Stimulated activated CD4-positive, alpha-beta T cell treated with anti-CD3 and anti-CD28 coated beads, Interleukin-1b, Interleukin-23, amount 100 ng/mL, for 4 hours (primary cell): ENCODE results near the gene ARHGEF16.

Source experiments
- DNase-seq, 2 donors: peaks; one replicate each; pipeline ENCODE4 v3.0.0-alpha.2; 2020; ENCODE audit warnings: low read depth in 2 of 2

Gene ARHGEF16

DNA sequence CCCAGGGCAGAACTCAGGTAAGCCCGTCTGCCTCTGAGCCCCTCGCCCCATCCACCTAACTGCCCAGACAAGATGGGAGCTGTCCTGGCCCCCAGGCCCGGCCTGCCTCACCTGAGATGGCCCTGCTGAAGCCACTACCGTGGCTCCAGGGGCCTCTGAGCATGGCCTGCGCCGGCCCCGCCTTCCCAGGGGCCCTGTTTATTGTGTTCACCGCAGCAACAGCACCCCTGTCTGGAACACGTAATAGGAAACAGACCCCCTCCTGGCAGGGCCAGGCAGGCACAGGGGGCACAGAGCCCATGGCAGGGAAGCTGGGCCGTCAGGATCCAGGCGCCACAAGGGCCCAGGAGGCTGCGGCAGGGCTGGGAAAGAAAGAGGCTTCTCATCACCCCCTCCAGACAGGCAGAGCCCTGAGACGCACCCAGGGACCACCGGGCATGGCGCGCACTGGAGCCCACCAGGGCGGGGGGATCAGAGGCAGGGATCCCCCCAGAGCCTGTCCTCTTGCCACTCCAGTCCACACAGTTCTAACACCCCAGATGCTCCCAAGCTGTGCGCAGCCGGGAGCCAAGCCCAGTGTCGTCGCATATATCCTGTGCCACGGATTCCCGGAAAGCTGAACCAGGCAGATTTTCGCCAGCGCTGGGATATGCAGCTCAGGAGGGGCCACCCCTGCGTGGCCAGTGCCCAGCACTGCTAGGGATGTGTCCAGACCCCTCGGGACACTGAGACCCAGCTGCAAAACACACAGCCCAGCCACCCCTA lies 62.6 kb downstream of the ARHGEF16 start:
- no peak for DNase-seq

- DNase-seq = peak in 1 of 2 donors; percentile 12
Measured at GRCh38 chr1:3518256-3518655, 63.8 kb downstream of the ARHGEF16 start.

- DNase-seq = no peak
Measured at GRCh38 chr1:3518756-3519155, 64.3 kb downstream of the ARHGEF16 start.

GRCh38 chr1:3519301-3519885 lies 64.9 kb downstream of the ARHGEF16 start:
- DNase-seq = no peak

DNA sequence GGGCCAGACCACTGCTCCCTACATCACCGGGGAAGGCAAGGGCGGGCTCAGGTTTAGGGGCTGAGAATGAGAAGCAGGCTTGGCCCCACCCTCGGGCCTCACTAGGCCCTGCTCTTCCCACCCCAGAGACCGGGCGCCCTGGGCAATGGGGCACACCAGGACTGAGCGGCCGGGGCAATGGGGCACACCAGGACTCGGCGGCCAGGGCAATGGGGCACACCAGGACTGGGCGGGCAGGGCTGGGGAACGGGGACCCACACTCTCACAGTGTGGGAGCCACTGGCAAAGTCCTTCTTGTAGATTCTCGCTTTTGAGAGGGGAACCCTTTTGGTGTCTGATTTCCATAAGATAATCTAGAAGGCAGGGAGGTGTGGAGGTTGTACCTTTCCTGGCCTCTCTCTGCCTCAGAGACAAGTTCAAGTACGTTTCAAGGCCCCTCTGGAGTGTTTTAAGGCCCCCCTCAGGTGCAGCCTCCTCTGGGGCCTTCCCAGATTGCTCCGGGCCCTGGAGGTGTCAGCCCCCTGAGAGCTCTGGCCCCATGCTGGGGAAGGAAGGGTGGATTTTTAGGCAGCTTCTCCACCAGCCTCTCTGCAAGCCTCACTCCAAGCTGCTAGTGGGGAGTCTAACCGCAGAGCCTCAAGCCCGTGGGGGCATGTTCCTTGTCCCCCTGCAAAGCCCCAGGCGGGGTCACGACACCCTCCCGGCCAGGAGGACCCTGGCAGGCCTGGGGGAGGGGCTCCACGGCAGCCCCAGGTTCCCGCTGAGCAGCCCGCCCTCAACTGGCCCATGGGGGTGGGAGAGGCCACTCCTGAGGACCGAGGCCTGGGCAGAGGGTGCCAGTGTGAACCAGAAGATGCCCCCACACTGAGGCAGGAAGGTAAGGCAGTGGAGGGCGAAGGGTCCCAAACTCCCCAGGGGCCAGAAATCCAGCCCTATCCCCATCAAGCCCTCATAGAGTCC lies 66.2 kb downstream of the ARHGEF16 start:
- DNase-seq = no peak

- DNase-seq = no peak
Measured at GRCh38 chr1:3521426-3521825, 67.0 kb downstream of the ARHGEF16 start.

DNA sequence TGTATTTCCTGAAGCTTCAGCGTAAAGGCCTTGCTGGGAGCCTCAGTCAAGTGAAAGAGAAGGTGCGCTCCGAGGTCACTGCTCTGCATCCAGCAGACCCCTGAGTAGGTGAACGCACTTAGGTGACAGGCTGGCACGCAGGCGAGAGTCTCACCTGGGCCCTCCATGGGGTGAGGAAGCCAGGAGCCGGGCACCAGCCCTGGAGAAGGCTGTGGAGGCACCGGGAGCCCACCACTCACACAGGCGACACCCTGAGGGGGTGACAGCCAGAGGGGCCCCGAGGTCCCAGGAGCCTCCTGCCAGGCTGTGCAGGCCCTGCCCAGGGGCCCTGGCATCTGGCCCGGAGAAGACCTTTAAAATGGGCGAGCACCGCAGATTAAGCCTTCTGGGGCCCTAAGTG lies 67.6 kb downstream of the ARHGEF16 start:
- no peak for DNase-seq

GRCh38 chr1:3522564-3523265 lies 68.2 kb downstream of the ARHGEF16 start:
- no peak for DNase-seq

DNA sequence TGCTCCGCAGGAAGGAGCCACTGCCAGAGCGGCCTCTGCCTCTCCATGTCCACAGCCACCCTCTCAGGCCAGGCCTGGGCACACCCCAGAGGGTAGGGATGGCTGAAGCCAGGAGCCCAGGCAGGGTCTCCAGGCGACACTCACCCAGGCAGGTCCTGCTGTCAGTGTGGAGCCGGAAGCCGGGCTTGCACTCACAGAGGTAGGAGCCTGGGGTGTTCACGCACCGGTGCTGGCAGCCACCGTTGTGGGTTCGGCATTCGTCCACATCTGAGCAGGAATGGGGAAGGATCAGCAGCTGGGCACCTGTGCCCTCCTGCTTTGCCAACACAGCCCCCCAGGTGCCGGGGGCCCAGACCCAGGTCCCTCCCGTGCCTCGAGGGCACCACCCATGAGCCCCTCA lies 69.5 kb downstream of the ARHGEF16 start:
- no peak for DNase-seq

DNA sequence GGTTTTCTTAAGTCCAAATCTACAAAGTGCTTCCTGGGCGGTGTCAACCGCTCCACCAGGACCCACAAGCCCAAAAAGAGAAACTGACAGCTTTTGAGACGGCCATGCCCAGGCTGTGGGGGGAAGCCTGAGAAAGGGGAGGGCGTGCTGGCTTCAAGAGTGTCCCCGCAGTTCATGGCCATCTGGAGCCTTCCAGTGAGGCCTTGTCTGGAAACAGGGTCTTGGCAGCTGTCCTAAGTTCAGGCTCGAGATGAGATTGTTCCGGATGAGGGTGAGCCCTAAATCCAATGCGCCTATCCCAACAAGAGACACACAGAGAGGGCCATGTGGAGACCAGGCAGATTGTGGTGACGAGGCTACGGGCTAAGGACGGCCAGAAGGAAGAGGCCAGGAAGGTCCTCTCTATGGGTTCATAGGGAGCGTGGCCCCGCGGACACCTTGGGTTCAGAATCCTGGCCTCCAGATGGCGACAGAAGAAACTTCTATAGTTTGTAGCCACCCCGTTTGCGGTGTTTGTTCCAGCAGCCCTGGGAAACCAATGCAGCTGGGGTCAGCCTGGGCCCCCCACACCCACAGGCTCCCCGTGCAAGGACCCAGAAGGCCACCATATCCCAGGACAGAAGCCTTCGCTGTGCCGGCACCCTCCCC lies 70.2 kb downstream of the ARHGEF16 start:
- no peak for DNase-seq

- no peak for DNase-seq
Measured at GRCh38 chr1:3525551-3526482, 71.4 kb downstream of the ARHGEF16 start.

DNA sequence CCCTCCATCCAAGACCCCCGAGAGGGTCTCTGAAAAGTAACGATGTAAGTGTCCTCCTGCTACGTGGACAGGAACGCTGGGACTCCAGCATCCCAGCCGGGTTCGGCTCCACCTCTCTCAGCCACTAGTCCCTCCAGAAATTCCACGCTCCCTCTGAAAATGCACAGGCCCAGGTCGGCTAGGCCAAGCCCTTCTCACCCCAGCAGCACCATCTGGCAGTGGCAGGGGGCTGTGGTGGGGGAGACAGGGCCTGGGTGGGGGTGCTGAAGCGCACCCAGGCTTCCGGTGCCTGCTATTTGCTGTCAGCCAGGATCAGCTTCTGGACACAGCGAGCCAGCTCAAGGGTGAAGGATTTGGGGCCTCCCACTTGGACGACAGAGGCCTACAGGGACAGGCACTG lies 73.3 kb downstream of the ARHGEF16 start:
- no peak for DNase-seq

DNA sequence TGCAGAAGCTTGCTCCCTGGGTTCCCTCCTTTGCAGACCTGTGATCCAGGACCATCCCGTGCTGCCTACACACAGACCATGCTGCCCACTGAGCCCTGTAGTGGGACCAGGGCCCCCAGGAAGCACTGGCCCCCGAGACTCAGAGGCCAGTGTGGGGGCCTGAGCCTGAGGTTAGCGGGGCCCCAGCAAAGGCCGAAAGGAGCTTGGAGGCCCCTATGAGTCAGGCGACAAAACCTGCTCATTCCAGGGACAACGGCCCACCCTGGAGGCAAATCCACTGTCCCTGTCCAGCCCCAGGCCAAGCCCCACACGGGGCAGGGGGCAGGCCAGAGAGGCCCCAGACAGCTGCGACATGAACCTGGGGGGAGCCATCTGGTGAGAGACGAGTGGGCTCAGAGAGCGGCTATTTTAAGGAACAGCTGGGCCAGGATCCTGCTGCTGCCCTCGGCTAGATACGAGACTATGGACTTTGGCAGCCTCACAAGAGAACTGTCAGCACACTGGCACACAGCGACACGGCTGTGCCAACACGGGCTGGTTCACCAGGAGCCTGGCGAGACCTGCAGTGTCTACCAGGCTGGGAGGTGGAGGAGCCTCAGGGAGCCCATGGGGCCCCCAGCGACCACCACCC lies 74.7 kb downstream of the ARHGEF16 start:
- DNase-seq = no peak

GRCh38 chr1:3530086-3530925 lies 75.8 kb downstream of the ARHGEF16 start:
- no peak for DNase-seq
